Ovary (tissue), 3 donors: ENCODE results near the gene MKLN1.

ENCODE experiments used
- CTCF ChIP-seq, 3 donors: fragments of 450-650 bp in 2 of 3; fragments of 200-600 bp in 1 of 3; IDR thresholded peaks; one replicate each; pipeline versions ENCODE4 v1.5.1 to v1.8.0; 2016 to 2022; ENCODE audit warnings: antibody characterized with exemption in 3 of 3, mild to moderate bottlenecking in 1 of 3
- POLR2A ChIP-seq: fragments of 450-650 bp; IDR thresholded peaks from one replicate; pipeline ENCODE4 v1.6.1; 2017; ENCODE audit warnings: antibody characterized with exemption, mild to moderate bottlenecking, moderate library complexity
- donor health status: DM: no; HTN: no; CAD: no.

DNA sequence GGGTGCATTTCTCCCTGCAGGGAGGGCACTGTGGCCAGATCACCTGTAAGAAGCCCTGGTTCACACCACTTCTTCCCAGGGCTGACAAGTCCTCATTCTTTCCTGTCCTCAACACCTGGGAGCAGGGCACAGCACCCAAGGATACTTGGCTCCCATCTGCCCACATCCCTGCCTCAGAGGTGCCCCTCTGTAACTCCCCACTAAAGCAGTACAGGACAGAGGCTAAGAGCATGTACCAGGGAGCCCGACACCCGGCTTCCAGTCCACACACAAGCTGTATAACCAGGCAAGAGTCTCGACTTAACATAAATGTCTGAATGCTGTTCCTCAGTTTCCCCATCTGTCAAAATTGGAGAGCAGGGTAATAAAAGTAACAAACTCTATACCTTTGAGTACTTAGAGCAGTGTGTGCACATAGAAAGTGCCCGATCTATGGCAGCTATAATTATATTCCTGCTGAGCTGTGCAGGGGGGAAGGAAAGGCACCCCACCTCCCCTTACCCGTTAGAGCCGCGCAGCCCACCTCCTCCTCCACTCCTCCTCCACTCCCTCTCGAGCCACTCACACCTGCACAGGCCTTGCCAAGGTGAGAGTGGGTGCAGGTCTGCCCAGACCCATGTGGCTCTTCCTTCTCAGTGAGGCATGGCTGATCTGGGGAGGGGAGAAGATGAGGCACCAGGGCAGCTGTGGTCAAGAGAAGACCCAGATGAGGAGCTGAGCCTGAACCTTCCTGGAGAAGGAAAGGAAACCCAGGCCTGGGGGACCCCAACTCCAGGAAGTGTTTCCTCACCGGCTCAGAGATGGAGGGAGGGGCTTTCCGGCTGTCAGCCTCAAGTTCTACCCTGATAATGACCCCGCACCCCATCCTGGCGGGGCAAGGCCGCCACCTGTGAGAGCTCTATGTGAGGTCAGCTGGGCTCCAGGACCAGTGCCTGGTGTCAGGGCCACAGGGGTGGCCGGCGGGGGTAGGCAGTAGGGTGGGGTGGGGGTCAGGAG lies 206.2 kb downstream of the MKLN1 start:
- TF ChIP-seq CTCF (IDR thresholded peaks at IDR 0.05) = no peak
- TF ChIP-seq POLR2A = no peak
